NCI-H2196 (cell line): ENCODE results near the gene DGKA.

Experiments
- DNase-seq: peaks from one replicate; lab custom pipeline; 2025; ENCODE audit not compliant: unreplicated experiment; lab: John Stamatoyannopoulos, UW

The DGKA gene

DNA sequence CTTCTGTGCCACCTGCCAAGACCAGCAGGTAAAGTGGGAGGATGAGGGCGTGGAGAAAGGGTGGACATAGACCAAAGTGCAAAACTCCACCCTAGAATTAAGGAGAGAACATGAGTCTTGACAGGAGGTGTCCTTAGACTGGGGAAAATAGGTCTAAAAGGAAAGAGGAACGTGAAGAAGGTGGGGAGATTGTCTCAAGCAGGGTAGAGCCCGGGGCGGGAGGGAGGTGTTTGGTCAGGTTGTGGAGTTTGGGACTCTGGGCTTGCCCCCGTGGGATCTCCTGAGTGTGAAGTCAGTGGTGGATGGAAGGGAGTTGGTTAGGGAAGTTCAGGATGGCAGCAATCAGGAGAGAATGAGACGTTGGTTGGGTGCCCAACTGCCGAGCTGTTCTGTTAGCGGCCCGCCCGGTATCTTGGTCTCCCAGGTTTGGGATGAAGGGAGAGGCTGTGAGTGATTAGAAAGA is 386 bp downstream of the DGKA start:
- DNase-seq: no peak

DNA sequence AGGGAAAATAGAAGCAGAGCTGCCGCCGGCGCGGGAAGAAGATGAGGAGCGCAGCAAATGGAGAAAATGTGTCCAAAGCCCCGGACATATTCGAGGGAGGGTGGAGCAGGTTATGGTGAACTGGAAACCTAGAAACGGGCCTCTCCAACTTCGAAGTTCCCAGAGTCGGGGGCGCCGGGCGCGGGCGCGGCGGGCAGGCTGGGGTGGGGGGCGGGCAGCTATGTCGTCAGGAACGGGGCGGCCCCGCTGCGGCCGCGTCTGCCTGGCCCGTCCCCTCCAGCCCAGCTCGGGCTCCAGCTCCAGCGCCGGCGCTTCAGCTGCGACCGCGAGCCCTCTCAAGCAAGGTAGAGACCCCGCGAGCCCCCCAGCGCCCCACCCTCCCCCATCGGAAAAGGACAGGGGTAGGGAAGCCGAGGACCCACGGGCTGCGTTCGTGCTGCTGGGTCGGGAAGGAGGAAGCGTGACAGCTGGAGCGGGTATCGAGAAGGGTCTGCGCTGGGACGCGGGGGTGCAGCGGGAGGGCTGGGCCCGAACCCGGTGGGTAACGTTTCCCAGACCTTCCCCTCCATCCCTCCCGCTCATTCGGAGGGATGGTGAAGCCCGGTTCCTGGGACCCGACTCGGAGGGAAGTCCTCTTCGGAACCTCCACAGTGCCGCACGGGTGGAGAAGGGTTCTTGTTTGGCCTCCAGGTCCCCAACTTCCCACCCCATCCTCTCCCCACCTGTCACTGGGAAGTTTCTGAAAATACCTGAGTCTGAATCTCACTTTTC is 1.0 kb downstream of the DGKA start:
- DNase-seq: no peak

DNA sequence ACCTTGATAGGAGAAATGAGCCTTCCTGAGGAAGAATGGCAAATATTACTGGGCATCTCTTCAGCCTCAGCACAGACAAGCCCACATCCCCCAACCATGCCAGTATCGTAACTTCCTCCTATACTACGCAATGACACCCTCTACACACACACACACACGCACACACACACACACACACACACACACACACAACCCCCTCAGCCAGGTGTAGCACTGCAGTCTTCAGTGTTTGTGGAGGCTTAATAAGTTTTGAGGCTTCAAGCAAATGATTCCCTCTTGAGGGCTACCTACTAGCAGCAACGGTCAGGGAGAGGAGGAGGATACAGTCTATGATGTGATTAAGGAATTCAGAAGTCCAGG is 1.6 kb downstream of the DGKA start:
- no peak for DNase-seq

DNA sequence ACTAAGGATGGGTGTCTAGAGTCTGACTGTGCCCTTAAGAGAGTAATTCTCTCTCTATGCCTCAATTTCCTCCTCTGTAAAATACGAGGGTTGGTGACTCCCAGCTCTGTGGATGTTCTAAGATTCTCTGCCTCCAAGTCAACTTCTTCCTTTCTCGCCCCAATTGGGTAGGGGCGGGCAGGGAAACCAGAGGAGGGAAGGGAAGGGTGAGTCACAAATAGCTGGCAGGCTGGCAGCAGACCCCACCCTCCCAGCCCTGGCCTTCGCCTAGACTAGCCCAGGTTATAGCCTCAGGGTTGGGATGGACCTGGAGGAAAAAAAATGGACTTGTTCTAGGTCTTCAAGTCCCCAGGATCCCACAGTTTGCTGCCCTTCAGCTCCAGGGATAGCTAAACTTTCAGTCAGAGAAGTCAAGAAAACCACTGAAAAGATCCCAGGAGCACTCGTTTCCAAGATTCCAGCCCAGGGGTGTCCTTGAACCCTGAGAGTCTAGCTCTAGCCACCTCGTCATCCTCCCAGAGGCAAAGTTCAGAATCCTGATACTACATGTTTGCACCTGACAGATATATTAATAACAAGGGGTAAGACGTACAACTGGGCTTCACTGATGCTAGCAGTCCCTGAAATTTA is 2.3 kb downstream of the DGKA start:
- no peak for DNase-seq

DNA sequence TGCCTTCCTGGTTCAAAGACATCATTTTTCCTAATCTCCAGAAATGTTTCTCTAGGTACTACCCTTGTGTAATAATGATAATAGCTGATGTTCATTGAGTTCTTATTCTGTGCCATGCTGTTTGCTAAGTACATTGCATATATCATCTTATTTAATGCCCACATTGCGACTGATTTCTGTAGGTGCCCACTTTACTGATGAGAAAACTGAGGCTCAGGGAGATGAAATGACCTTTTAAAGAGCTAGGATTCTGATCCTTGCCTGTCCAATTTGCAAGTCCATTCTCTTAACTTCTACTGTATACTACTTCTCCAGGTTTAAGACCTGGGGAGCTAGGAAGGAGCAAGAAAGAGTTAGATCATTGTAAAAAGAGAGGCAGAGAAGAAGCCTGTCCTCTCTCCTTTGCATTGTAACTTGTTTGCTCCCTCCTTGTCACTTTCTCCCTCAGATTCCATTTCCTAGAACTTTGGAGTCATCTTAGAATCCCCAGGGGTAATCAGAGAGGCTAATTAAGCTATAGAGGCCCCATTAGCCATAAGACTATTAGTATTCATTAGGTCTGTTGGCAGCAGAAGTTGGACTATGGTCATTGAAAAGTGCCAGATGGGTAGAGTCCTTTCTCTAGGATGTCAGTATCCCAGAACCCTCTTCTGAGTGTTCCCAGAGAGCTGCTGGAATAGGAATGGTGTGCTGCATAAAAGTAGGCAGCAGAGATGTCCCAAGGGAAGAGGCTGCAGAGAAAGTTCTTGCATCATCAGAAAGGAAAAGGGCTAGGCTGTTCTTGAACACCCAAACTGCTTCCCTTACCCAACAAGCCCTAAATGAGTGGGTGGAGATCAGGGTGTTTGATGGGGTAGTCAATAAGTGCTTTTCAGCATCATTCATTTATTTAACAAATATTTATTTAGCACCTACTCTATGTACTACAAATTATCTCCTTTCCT is 3.1 kb downstream of the DGKA start:
- no peak for DNase-seq

DNA sequence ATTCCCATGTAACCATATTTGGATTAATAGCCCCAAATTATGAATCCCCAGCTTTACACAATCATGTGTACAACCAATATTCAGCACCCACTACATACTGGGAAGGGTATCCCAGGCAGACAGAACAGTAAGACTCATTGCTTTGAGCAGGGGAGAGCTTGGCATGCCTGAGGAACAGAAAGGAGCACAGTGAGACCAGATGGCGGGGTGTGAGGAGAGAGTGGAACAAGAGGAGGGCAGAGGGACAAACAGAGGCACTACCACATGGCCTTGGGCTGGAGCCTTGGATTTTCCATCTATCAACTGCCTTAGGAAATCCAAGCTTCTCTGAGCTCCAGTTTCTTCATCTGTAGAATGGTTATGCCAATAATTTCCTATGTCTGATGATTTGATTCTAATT is 3.8 kb downstream of the DGKA start:
- no peak for DNase-seq

DNA sequence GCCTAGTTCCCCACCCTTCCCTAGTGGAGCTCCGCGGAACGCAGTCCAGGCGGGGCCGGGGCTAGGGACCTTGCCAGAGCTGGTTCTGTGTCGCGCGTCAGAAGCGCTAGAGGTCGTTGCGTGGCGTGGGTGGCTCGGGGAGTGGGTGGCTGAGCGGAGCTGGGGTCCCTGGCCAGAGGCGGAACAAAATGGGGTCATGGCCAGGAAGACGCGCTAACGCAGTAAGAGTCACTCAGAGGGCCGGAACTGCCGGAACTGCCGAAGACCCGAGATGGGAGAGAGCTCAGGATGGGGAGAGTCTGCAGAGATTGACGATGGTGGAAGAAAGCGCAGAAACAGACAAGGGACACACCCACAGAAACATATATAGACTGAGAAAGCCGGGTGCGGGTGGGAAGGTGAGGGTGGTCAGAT is 4.8 kb downstream of the DGKA start:
- DNase-seq: no peak

DNA sequence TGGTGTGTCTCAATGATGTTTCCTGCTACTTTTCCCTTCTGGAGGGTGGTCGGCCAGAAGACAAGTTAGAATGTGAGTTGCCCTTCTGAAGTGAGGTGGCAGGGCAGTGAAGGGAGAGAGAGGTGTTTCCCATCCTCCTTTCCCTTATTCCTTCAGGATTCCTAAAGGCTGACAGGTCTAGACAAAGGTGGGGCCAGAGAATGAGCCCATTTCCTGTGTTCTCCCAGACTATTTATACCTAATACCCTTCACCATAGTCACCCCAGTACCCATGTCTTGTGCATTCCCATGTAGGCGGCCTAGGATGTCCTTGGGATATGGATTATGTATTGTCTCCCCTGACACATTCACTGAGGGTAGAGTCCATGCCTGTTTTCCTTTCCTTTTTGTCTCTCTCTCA is 7.0 kb downstream of the DGKA start:
- DNase-seq: no peak

DNA sequence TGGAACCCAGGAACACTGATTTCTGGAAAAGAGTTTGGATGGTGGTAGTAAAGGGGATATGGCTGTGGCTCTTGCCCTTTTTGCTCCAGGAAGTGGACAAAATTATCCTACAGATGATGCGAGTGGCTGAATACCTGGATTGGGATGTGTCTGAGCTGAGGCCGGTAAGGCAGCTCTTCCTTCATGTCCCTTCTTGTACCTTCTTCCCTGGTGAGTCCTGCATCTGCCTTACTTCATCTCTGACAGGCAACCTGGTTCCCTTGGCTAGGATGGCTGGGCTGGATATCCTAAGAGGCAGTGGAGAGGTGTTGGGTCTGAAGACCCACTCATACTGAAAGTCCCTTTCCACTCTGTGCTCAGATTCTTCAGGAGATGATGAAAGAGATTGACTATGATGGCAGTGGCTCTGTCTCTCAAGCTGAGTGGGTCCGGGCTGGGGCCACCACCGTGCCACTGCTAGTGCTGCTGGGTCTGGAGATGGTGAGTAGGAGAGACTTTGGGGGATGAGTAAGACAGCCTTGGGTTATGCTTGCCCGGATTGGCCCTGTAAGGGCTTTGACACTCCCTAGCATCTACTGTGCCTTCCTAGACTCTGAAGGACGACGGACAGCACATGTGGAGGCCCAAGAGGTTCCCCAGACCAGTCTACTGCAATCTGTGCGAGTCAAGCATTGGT is 8.0 kb downstream of the DGKA start:
- DNase-seq: no peak

DNA sequence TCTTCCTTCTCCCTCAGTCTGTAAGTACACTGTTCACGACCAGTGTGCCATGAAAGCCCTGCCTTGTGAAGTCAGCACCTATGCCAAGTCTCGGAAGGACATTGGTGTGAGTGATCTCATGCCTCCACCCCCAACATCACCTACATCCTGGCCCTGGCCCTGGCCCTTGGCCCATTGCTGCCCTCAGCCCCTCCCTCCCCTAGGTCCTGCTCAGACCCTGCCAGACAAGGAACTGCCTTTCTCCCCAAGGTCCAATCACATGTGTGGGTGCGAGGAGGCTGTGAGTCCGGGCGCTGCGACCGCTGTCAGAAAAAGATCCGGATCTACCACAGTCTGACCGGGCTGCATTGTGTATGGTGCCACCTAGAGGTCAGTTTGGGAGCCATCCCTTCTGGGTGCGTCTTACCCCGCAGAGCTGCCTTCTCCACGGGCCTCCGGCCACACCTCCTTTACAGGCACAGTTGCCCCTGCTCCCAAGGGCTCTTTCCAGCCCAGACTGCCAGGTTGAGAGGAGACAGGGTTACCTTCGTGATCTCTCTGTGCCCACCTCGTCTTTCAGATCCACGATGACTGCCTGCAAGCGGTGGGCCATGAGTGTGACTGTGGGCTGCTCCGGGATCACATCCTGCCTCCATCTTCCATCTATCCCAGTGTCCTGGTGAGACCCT is 9.2 kb downstream of the DGKA start:
- peak; percentile 91 for DNase-seq

DNA sequence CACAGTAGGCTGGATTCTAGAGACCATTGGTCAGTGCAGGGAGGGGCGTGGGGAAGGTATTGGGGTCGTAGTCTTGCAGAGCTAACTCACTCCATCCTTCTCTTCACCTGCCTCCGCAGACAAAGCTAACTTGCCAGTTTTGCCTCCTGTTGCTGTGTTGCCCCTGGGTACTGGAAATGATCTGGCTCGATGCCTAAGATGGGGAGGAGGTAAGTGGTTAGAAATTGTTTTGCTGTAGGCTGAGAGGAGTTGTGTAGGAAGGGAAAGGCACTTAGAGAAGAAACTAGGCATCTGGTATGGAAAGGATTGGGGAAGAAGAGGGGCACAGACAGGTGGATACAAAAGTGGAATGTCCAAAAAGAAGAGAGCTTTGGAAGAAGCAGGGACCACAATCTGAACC is 11.1 kb downstream of the DGKA start:
- no peak for DNase-seq

DNA sequence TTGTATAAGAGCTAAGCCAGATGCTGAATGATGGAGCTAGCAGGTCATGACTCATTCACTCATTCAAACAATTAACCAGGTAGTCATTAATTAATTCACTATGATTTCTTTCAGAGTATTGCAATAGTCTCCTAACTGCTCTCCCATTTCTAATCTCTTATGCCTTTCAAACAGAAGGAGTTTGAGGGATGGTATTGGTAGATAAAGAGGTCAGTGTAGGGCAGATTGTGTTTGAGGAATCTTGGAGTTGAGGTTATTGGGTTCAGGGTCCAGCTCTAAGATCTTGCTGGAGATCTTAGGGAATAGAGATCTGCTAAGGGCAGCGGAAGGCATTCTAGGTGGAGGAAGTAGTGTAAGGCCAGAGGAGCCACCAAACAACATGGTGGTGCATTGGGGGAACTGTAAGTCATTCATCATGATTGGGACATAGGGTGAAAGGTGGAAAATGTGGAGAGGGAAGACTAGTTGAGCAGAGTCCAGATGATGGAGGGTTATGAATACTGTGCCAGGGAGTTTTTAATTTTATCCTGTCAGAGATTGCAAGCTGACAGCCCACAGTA is 11.7 kb downstream of the DGKA start:
- no peak for DNase-seq

DNA sequence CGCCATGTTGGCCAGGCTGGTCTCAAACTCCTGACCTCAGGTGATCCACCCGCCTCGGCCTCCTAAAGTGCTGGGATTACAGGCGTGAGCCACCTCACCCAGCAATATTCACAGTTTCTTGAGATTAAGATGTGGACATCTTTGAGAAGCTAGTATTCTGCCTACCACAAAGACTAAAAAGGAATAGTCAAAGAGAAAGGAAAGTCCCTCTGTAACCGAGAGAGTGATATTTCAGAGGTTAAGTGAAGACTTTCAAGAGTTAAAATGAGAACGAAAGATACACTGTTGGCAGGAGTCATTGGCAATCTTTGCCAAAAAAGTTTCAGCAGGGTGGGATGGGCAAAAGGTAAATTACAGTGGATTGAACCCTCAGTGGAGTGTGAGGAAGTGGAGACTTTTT is 15.6 kb downstream of the DGKA start:
- no peak for DNase-seq

DNA sequence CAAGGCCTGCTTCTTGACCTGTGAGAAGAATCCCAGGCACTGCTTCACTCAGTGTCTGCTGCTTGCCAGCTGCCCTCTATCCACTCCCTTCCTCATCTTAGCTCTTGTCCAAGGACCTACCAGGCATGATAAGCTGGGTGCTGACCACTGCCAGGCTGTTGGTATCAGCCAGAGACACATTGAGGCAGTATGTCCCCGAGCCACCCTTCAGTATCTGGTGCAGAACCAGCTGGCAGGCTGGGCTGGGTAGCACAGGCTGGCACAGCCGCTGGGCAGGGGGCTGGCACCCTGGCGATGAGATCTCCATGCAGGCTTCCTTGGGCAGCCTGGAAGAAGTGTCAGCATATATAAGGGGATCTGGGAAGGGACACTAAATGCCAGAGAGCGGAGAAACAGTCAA is 24.4 kb downstream of the DGKA start:
- no peak for DNase-seq

DNA sequence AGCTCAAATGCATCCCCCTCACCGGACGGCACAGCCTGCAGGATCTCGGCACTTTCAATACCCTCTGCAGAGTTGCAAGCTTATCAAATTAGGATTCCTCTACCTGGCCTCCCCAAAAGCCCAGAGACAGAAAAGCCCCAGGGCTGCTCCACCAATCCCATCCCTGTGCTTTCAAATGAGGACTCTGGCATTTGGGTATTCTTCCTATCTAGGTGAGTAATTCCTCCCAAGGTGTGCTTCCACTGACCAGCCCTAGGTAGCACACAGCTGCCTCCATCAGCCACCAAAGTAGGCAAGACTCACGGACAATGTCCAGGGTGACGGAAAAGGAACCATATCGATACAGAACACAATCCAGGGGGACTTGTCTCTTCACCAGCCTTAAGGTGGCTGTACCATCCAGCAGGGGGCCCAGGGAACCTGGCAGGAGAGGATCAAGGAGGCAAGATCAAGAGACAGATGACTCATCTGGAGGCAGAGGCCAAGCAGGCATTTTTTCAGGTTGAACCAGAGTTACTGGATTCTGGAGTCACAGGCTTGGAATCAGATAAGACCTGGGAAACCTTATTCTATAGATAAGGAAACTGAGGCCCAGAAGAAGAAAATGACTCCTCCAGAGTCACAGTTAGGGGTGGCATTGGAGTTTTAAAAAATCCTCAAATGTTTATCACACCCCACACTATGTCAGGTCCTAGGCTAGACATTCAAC is 25.0 kb downstream of the DGKA start:
- peak; percentile 14 for DNase-seq

DNA sequence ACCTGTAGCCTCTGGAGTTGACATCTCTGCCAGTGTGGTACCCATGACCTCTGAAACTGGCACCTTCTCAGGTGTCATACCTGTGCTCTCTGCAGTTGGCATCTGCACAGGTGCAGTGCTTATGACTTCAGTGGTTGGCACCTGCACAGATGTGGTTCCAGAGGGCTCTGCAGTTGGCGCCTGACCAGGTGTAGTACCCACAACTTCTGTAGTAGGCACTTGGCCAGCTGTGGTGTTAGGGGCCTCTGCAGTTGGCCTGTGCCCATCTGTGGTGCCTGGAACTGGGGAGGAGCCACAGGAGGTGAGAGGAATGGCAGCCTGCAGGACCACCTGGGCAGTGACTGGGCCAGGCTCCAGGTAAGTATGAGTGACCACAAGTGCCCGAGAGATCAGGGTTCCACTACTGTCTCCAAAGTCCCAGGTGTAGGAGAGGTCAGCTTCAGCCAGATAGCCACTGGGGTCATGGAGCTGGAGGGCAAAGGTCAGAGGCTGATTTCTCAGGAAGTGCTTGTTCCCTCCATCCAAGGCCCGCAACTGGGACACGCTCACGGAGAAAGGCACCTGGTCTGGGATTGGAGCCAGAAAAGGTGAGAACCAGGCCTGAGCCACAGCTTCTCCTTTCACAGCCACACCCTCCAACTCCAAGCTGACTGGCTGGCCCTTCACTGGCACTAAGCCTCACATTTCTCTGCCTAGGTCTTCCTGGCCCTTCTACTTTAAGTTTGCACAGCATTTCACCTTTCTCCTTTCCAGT is 26.3 kb downstream of the DGKA start:
- DNase-seq: peak; percentile 74

DNA sequence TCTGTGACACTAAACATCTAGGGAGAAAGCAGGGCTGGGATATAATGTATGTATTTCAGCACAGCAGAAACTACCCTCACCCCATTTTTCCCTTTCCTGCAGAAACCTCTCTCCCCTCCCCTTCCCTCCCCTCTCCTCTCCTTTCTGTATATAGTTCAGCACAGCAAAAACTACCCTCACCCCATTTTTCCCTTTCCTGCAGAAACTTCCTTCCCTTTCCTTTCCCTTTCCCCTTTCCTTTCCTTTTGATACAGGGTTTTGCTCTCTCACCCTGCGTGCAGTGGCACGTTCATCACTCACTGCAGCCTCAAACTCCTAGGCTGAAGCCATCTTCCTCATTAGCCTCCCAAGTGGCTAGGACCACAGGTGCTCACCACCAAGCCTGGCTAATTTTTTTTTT is 32.8 kb downstream of the DGKA start:
- no peak for DNase-seq

DNA sequence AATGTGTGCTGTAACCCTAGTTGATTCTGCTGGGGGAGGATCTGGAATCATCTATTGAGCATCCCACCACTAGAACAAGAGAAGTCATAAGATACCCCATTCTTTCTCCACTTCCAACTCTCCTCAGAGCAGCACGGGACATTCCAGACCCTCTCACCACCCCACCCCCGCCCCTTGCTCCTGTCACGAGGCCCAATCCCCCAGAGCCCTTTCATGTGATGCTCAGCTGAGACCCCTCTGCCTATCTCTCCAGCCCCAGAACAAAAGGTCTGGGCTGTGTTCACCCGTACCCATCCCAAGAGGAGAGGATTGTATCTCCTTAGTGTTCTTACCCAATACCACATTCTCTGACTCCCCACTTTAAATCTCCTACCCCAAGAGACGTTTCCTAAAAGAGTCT is 34.3 kb downstream of the DGKA start:
- DNase-seq: no peak

DNA sequence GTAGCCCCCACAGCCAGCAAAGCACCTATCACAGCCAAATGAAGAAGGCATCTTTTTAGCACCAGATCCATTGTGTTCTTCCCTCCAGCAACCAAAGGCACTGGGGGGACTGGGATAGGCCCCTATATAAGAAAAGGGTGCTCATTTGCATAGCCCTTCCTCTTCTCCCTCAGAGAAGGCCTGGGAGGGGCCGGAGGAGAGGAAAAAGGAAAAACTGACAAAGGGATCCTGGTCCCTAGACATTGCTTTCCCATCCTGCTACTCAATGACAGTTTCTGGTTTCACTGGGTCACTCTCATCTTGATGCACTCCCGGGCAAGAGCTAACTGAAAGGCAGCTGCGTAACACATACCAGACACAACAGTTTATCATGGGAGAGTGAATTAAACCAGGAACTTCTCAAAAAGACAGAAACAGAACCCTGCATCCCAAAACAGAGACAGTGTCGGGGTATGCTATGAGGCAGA is 35.0 kb downstream of the DGKA start, which contains the start of gene PMEL:
TSS of gene PMEL (minus strand) at position 102 of the 467 bp plus-strand sequence. CDS start at position 71, 31 bp downstream.
- DNase-seq: no peak
